ENCODE results near the gene LILRB3.
A peak's percentile ranks its signal among the peaks of the same experiment; 100 is the strongest.
"Not testable (repeated sequence)": the region's sequence is repeated elsewhere in the genome, so short reads cannot be mapped to it uniquely, and the experiment has no call there.

LILRB3 gene

GRCh38 chr19:54203151-54203611, 19.6 kb downstream of the LILRB3 start:
- no peak for TF ChIP-seq MYC (IDR thresholded peaks at IDR 0.05; ENCODE audit: low read depth, low read length)
- TF ChIP-seq MAX (IDR thresholded peaks at IDR 0.05; ENCODE audit: low read depth, low read length): no peak
- TF ChIP-seq CTCF (IDR thresholded peaks at IDR 0.05; ENCODE audit: low read depth, low read length): no peak
- no peak for TF ChIP-seq POLR2A (IDR thresholded peaks at IDR 0.05; ENCODE audit: extremely low read depth, insufficient read length)
- no peak for DNase-seq (ENCODE audit: low read depth)
- H3K4me3 ChIP-seq (ENCODE audit: low read depth, low read length): peak overlapping the region; percentile 98

- DNase-seq (ENCODE audit: low read depth): no peak
- peak overlapping the region; percentile 98 for H3K4me3 ChIP-seq (ENCODE audit: low read depth, low read length)
- TF ChIP-seq CTCF (IDR thresholded peaks at IDR 0.05; ENCODE audit: low read depth, low read length): no peak
- TF ChIP-seq MYC (IDR thresholded peaks at IDR 0.05; ENCODE audit: low read depth, low read length): no peak
- no peak for TF ChIP-seq MAX (IDR thresholded peaks at IDR 0.05; ENCODE audit: low read depth, low read length)
- no peak for TF ChIP-seq POLR2A (IDR thresholded peaks at IDR 0.05; ENCODE audit: extremely low read depth, insufficient read length)
Measured at GRCh38 chr19:54201980-54202379, 20.8 kb downstream of the LILRB3 start.

- DNase-seq (ENCODE audit: low read depth): no peak
- no peak; the same call in 1 of the 2 replicates for TF ChIP-seq MYC (IDR thresholded peaks at IDR 0.05; ENCODE audit: low read depth, low read length)
- TF ChIP-seq MAX (IDR thresholded peaks at IDR 0.05; ENCODE audit: low read depth, low read length): peak; percentile 19
- peak overlapping the region; percentile 98 for H3K4me3 ChIP-seq (ENCODE audit: low read depth, low read length)
Measured at GRCh38 chr19:54201172-54201701, 21.6 kb downstream of the LILRB3 start.

- DNase-seq (ENCODE audit: low read depth): no peak
- H3K4me3 ChIP-seq (ENCODE audit: low read depth, low read length): no peak overlapping the region
- TF ChIP-seq MAX (IDR thresholded peaks at IDR 0.05; ENCODE audit: low read depth, low read length) (no peak), POLR2A (IDR thresholded peaks at IDR 0.05; ENCODE audit: extremely low read depth, insufficient read length) (no peak), CTCF (IDR thresholded peaks at IDR 0.05; ENCODE audit: low read depth, low read length) (no peak), MYC (IDR thresholded peaks at IDR 0.05; ENCODE audit: low read depth, low read length) (no peak)
Measured at GRCh38 chr19:54199401-54199800, 23.4 kb downstream of the LILRB3 start.

GRCh38 chr19:54197121-54197520, 25.7 kb downstream of the LILRB3 start:
- no peak overlapping the region for H3K4me3 ChIP-seq (ENCODE audit: low read depth, low read length)
- no peak for DNase-seq (ENCODE audit: low read depth)
- TF ChIP-seq MAX (IDR thresholded peaks at IDR 0.05; ENCODE audit: low read depth, low read length) (no peak), POLR2A (IDR thresholded peaks at IDR 0.05; ENCODE audit: extremely low read depth, insufficient read length) (no peak), CTCF (IDR thresholded peaks at IDR 0.05; ENCODE audit: low read depth, low read length) (no peak), MYC (IDR thresholded peaks at IDR 0.05; ENCODE audit: low read depth, low read length) (no peak)

- DNase-seq (ENCODE audit: low read depth): no peak
- H3K4me3 ChIP-seq (ENCODE audit: low read depth, low read length): no peak overlapping the region
- TF ChIP-seq POLR2A (IDR thresholded peaks at IDR 0.05; ENCODE audit: extremely low read depth, insufficient read length) (no peak), MYC (IDR thresholded peaks at IDR 0.05; ENCODE audit: low read depth, low read length) (no peak), MAX (IDR thresholded peaks at IDR 0.05; ENCODE audit: low read depth, low read length) (no peak), CTCF (IDR thresholded peaks at IDR 0.05; ENCODE audit: low read depth, low read length) (no peak)
Measured at GRCh38 chr19:54196536-54196935, 26.3 kb downstream of the LILRB3 start.

GRCh38 chr19:54194463-54194862, 28.3 kb downstream of the LILRB3 start:
- DNase-seq (ENCODE audit: low read depth): not testable (repeated sequence)

More at GRCh38 chr19:54194463-54194862, 28.3 kb downstream of the LILRB3 start:
- not testable (repeated sequence) for H3K4me3 ChIP-seq (ENCODE audit: low read depth, low read length)

Data from NB4 (cell line).